Central memory CD4-positive, alpha-beta T cell (primary cell): Measurements from ENCODE around the gene ZNF646.

Source experiments
- DNase-seq: peaks from one replicate; pipeline ENCODE4 v3.0.0; 2022

ZNF646 gene

GRCh38 chr16:31067342-31067741 lies 6.9 kb upstream of the ZNF646 start:
- no peak for DNase-seq

- DNase-seq = no peak
Observed at GRCh38 chr16:31071861-31072260, 2.4 kb upstream of the ZNF646 start.

GRCh38 chr16:31072540-31073141 lies 1.6 kb upstream of the ZNF646 start:
- no peak for DNase-seq

- DNase-seq = peak; percentile 83
Observed at GRCh38 chr16:31073142-31073969, 866 bp upstream of the ZNF646 start.

GRCh38 chr16:31074814-31075183 lies 577 bp downstream of the ZNF646 start:
- DNase-seq = no peak

- no peak for DNase-seq
Observed at GRCh38 chr16:31076319-31076718, 2.1 kb downstream of the ZNF646 start.

GRCh38 chr16:31077024-31077423 lies 2.8 kb downstream of the ZNF646 start:
- DNase-seq = no peak

- no peak for DNase-seq
Observed at GRCh38 chr16:31077592-31078396, 3.6 kb downstream of the ZNF646 start.

GRCh38 chr16:31078597-31079341 lies 4.5 kb downstream of the ZNF646 start:
- no peak for DNase-seq

GRCh38 chr16:31079342-31079944 lies 5.2 kb downstream of the ZNF646 start:
- DNase-seq = no peak

GRCh38 chr16:31080035-31080629 lies 5.9 kb downstream of the ZNF646 start:
- no peak for DNase-seq

GRCh38 chr16:31080756-31081419 lies 6.7 kb downstream of the ZNF646 start:
- no peak for DNase-seq

GRCh38 chr16:31081428-31082351 lies 7.5 kb downstream of the ZNF646 start:
- DNase-seq = no peak

GRCh38 chr16:31082368-31083045 lies 8.3 kb downstream of the ZNF646 start:
- DNase-seq = no peak

GRCh38 chr16:31083081-31083480 lies 8.9 kb downstream of the ZNF646 start:
- no peak for DNase-seq

GRCh38 chr16:31083556-31083955 lies 9.3 kb downstream of the ZNF646 start:
- no peak for DNase-seq

- no peak for DNase-seq
Observed at GRCh38 chr16:31083981-31084380, 9.8 kb downstream of the ZNF646 start.

GRCh38 chr16:31084584-31085302 lies 10.5 kb downstream of the ZNF646 start:
- DNase-seq = no peak

GRCh38 chr16:31085411-31085810 lies 11.2 kb downstream of the ZNF646 start:
- no peak for DNase-seq
